NCI-H2227 (cell line): ENCODE measurements around the gene TLE1.

ENCODE experiments used
- DNase-seq: peaks from one replicate; lab custom pipeline; 2025; ENCODE audit not compliant: unreplicated experiment; lab: John Stamatoyannopoulos, UW

Gene TLE1

DNA sequence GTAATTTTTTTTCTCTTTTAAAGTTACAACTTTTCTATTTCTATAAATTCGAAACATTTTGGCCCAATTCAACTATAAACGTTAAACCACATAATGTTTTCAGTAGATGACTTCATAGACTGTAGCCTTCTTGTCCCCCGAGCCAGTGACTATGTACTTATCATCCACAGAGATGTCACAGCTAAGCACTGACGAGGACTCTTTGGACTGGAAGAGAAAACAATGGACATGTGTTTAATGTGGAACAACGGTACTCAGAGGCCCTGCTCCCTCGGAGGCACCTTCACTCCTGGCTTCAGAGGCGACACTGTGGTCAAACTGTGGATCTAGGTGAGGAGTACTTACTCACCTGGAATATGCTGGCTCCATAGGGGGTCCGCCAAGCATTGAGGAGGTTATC, 105.2 kb downstream of the TLE1 start:
- no peak for DNase-seq

GRCh38 chr9:81581986-81582385, 107.4 kb downstream of the TLE1 start:
- no peak for DNase-seq

GRCh38 chr9:81579381-81579780, 110.0 kb downstream of the TLE1 start:
- DNase-seq = no peak

DNA sequence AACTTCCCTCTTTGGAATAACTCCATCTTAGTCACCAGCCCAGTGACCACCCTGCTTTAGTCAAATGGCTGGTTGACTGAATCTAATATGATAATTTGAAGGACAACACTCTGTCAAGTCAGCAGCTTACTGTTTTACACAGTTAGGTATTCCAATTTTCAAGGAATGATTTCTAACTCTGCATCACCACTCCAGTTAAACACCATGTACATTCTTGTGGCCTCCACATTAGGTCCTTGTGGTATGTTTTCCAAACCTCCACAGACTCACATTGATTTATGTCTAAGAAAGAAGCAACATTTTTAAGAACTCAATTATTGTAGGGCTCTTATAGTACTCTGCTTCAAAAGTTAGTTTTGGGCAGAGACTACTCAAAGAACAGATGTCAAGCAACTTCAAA, 110.7 kb downstream of the TLE1 start:
- DNase-seq = no peak

DNA sequence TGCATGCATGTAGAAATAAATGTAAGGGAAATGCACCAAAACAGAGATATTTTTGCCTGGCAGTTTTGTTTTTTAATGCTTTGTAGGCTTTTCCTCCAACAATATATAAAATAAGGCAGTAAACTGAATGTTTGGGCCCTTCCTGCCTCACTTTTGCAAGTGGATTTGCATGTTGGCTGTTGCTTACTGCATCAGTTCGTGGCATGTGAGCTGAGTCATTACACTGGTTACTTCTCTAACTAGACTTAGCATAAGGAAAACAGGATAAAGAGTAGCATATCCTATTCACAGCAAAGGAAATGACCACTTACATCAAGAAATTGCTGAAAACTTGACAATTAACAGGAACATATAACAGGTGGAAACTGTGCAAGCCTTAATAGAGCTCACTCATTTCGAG, 113.4 kb downstream of the TLE1 start:
- DNase-seq = no peak

DNA sequence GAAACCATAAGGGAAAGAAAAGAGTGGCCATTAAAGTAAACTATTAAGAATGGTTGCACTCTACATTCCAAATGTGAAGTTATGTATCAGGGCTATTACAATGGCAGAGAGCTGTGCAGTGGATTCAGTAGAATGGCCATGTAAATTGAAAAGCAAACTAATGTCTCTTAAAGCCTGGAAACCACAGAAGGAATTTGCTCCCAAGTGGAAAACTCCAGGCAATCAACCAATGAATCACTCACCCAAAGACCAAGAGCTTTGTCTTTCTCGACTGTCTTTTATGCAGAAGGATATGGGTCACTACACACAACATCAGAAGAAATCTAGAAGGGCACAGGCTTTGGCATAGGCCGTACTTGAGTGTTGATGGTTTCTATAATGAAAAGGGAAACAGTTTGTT, 114.9 kb downstream of the TLE1 start:
- no peak for DNase-seq

DNA sequence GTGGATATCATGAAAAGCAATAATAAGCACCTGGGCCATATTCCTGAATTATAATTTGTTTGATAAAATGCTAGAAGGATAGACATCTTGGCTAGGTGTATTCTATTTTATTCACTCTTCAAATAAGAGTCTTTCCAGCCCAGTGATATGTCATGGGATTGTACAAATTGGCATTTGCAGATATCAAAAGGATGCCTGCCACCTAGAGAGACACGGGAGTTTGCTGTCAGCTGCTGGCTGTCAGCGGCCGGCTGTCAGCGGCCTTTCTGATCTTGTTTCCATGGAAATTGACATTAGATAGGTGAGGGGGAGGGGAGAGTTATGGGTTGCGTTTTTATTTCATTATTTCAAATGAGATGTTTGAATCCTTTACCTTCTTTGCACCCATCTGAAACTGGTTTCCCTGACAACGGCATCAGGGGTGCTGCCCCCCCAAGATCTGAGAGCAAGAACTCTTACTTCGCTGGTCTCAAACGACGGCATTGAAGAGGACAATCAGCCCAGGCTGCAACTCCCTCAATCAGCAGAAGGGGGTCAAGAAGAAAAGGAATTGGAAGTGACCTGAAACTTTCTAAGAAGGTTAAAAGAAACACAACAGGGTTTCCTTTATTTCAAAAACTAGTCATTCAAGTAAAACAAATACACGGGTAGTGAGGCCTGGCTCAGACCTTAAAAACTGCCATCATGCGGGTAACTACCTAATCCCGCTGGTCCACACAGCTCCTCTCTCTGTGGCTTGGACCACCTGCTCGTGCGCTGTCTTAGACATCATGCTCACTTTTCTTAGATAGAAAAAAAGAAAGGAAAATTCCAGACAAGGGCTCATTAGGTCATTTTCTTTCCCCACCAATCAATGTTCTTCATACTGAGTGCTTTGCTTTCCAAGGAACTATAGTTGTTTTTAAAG, 115.7 kb downstream of the TLE1 start:
- DNase-seq = no peak

DNA sequence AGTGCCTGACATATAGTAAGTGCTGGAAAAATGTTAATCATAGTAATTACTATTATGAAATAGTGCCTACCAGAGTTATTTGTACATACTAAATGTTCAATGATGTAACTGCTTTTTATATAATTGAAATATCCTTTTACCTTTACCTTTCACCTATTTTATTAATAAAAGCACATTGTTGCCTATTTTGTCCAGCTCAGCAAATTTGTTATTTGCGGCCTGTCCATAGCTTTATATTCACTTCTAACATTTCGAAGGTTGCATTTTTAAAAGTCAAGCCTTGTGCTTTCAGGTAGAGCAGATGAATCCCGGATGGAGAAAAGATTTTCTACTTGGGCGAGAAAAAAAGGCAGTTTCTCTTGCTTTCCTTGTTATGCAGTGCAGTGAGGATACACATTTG, 119.3 kb downstream of the TLE1 start:
- no peak for DNase-seq

DNA sequence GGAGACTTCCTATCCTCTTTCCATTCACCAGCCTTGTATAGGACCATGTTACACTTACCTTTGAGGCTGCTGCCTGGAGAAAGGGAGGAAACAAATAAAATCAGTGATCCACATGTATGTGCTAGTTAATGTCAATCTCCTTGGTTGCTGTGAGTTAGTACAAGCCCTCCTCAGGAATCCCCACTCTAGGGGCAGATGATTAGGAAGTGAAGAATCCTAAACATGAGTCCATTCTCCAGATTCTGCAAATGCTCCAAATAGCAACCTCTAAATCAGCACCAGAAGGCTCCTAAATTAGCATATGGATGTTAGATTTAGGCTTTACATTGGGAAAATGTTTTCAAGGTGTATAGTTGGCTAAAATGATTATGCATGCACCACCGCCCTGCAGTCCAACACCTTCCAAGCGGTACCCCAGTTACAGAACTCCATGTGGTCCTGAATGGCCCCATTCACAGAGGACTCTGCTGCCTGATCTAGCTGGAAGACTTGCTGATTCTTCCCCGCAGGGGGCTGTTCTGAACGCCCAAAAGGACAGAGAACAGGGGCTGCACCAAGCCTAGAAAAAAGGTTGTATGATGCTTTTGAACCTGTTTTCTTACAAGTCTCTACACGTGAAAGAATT, 123.2 kb downstream of the TLE1 start:
- no peak for DNase-seq

DNA sequence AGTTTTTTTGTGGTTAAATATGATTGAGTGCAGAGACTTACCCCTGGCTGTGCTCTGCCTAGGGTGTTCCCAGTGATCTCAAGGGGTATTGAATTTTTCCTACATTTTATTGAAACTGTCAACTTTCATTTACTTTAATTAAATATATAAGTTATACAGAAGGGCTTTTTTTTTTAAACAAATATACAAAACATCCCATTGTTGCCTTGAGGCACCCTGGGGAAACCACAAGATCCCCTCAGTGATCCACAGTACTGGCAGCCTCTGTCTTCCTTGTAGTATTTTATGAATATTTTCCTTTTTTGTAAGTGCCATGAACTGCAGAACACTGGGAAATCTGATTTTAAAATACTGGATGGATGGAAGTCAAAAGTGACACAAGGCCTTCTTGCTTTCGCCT, 123.7 kb downstream of the TLE1 start:
- no peak for DNase-seq

DNA sequence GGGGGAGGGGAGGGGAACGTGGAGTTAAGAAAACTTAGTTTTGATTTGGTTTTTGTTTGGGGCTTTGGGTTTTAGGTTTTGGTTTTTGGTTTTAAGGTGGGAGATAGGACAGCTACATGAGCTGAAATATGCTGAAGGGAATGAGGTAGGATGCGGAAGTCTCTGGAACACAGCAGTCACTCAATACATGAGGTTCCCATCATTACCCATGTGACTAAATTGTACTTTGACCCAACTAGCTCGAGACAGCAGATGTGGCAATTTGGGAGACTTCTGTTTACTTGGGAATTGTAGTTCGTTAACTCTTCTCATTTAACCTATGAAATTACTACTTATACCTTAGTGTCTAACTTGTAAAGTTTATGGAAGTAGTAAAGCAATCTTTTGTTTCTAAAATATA, 124.2 kb downstream of the TLE1 start:
- no peak for DNase-seq

- DNase-seq = no peak
Measured at GRCh38 chr9:81564632-81565031, 124.7 kb downstream of the TLE1 start.

DNA sequence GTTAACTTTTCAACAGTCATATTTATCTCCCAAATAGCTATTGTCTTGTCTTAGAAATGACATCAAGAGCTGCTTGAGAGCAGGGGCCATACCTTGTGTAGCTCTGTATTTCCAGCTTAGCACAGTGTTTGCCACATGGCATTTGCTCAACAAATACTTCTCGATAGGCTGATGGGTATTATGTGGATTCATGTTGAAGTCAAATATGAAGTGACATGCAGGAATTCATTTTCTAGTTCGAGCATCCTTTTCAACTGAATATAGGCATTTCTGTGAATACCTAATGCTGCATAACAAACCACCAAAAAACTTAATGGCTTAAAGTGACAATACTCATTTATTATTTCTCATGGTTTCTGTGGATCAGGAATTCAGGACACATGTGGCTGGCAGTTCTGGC, 125.6 kb downstream of the TLE1 start:
- no peak for DNase-seq

DNA sequence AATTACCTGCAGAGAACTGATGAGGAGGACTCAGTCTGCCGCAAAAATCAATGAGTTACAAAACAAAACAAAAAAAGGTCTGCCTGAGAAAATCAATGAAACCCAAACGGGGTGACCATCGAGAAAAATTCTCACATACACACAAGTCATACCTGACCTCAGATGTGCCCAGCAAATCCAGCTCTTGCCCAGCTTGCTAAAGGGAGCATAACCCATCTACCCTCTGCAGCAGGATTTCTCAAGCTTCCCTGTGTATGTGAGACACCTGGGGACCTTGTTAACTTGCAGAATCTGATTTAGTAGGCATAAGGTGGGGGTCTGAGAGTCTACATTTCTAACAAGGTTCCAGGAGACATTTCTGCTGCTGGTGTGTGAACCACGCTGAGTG, 126.3 kb downstream of the TLE1 start:
- DNase-seq = no peak

- no peak for DNase-seq
Measured at GRCh38 chr9:81562231-81563019, 126.9 kb downstream of the TLE1 start.

DNA sequence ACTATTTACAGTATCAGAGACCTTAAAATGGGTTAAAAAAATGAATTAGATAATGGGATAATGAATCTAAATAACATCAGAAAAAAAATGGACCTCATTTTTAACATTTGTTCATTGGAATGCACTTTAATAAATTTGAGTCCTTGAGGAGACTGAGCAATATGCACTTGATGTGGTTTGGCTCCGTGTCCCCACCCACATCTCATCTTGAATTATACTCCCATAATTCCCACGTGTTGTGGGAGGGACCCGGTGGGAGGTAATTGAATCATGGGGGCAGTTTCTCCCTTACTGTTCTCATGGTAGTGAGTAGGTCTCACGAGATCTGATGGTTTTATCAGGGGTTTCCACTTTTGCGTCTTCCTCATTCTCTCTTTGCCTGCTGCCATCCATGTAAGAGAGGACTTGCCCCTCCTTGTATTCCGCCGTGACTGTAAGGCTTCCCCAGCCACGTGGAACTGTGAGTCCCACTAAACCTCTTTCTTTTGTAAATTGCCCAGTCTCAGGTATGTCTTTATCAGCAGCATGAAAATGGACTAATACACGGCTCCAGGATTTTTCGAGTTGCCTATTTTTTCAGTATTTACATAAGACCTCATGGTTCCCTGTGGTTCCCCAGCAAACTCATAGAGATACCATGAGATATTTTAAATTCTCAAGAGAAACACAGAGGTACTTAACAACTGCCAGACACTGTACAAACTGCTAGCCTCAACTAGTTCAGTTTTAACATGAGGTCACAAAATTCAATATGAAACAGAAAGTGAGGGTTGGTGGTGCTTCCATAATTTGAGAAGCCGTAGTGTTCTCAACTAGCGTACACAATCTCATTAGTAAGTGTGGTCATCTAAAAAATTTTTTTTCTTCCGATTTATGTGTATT, 128.3 kb downstream of the TLE1 start:
- no peak for DNase-seq

DNA sequence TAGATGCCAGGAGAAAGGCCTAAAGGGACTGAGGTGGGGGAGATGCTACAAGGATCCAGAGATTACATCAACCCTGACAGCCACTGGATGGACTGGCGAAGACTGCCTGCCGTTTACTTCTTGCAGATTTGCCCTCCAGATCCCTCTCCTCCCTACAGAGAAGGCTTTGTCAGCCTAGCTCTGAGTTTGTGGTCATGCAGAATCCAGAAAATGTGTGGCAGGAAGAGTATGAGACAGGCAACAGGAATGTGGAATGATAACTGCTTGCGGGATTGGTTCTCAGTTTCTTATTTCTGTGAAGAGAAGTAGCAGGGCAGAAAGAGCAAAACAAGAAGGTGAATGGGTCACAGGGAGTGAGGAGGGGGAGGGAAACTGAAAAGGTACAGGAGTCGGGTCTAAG, 129.6 kb downstream of the TLE1 start:
- DNase-seq = no peak

DNA sequence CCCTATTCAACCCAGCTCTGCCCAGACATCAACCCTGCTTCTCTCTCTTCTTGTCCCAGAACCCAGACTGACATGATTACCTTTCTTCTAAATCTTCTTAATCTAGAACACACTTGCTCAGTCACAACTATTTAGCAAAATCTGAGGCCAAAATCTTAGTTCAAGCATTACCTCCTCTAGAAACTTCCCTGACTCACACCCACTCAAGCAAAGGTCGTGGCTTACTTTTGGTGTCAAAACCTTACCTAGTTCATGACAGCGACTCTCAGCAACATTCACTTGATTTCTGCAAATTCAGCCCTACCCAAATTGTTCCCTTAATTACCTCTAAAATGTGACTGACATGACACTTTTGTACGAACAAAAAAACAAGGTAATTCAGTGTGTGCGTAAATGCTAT, 130.2 kb downstream of the TLE1 start:
- no peak for DNase-seq

- no peak for DNase-seq
Measured at GRCh38 chr9:81558091-81558830, 131.1 kb downstream of the TLE1 start.

DNA sequence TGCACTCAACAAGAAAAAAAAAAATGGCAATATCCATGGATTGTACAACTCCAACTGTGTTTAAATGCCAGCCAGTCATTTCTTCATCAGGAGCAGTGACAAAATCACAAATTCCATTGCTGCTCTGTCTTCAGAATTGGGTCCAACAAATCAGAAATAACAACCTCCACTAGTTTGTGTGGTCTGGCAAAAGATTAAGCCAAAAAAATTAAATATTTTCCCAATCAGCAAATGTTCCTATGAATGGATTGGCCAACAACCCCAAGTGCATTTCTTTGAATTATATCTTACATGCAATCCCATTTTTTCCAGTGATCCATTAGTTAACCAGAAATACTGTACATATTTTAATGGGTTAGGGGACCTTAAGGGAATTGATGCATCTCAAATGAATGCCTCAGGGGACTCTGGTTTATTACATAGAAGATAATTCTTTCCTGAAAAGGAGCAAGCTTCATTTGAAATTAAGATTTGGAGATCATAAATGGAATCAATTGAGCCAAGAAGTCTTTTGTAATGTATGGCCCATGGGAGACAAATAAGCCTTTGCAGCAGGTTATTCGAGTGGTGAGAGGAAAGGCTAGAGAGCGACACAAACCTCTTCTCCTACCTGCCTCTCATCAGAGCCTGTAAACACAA, 131.8 kb downstream of the TLE1 start:
- DNase-seq = no peak
